ENCODE data around the gene LITAF. TPM values are rescaled to one million over a fixed set of nuclear protein-coding genes. Genes with fewer than 3 reads are reported as not detected.

LITAF gene
- total RNA-seq, 1 experiment from 2014 or later = 30.1 TPM

DNA sequence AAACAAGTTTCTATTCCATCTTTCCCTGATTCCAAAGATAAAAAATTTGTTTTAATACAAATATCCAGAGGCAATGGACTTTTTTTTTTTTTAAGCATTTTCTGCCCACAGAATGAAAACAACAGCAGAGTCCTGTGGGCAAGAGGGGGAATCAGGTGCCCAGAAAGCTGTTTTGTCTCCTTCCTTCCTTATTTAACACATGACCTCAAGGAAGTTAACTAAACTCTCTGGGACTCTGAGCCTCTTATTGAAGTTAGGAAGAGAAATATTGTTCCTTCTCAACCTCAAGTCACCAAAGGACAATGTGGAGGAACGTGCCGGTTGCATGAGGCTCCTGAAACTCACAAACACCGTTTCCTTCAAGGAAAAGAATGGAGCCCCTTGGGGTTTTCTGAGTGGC, 34.9 kb downstream of the LITAF start:
- no peak for DNase-seq (ENCODE audit: low spot score)

DNA sequence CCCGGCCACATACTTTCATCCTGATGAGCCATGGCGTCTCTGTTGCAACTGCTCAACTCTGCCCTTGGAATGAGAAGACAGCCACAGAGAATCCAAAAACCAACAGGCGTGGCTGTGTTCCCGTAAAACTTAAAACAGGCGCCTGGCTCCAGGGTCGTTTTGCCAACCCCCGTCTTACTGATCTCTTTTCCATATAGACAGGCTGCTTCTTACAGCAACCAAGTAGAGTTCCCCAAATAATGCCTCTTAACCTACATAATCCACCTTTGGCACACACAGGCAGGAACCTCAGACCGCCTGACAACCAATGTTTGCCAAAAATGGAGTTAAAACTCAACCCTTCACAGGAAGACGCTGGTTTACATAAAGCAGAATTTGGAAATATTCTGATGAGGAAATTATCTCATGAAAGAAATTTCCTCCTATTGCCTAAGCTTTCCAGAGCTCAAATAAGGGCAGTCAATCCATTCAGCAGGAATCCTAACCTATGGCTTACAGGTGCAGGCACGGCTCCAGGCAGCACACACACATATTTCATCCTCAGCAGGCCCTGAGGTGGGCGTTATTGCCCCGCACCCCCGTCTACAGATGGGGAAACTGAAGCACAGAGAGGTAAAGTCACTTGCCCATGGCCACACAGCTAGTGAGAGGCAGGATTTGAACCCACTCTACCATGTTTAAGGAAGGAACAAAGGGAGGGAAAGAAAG, 35.8 kb downstream of the LITAF start:
- no peak for DNase-seq (ENCODE audit: low spot score)

DNA sequence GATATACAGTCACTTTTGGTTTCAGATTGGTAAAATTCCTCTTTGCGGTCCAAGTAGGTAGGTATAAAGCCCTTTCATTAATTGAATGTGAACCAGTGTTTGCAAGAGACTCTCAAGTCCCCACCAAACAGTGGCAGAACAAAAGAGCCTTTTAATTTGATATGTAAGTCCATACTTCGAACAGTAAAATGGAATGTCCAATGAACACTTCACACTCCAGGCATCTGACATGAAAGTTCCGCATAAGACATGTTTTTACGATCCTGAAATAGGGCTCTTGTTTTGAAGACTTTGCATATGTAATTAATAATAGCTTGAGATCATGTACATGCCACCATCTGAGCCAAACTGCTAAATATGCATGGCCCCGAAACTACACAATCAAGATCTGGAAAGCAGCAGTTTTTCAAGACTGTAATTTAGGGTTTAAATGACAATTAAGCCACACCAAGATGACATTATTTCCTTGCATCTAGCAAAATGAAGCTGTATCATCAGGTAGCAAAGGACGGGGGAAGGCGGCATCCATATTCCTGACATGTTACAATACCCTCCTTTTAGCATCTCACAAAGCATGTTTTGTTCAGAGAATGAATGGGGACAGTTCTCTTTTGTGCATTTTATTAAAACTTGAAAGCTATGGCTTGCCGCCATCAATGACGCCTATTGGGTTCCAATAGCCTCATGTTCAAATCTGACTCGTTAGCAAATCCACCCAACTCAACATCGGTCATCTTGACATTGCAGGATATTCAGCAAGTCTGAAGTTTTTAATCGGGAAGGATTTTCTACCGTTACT, 39.4 kb downstream of the LITAF start:
- DNase-seq (ENCODE audit: low spot score) = no peak

DNA sequence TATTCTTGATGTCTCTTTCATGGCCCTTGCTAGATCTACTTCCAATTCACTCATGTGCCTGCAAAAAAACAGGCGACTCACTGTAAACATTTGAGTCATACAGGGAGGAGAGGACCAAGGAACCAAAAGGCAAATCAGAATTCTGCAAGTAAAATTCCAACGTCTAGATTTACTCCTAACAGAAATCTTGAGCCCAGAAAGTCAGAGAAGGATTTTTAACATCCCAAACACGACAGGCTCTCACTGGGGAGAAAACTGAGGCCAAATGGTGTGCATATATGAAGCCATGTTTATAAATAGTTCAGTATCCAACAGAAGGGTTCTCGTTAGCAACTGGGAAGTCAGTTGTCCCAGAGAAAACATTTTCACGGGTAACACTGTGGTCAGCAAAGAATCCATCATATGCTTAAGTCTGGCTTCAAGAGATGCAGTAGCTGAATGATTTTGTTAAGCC, 40.1 kb downstream of the LITAF start:
- peak; percentile 18 for DNase-seq (ENCODE audit: low spot score)

DNA sequence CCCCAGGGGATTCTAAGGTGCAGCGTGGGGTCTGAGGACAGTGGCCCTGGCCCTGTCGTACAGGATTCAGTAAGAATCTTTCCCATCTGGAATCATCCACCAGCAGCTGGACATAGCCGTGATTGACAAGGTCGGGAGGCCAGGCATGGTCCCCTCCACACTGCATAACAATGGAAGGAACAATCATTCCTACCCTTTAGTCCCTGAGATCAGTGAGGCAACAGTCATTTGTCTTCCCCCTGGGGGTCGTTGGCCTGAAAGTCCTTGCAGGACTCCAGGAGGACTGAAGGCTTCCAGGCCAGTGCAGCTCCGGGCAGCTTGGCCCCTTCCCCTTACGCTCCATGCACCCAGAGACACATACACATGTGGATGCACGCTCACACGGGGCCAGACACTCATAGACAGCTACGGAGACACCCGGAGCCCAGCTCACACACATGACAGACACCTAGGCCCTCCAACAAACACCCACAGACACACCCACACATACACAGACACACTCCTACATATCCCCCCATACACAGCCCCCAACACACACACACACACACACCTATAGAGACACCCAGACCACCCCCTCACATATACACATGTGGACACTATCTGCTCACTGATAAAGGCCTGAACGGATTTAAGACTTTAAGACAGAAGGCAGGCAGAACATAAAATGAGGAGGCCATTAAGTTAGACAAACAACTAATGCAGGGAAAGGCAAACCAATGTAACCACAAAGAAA, 42.9 kb downstream of the LITAF start:
- DNase-seq (ENCODE audit: low spot score) = no peak

DNA sequence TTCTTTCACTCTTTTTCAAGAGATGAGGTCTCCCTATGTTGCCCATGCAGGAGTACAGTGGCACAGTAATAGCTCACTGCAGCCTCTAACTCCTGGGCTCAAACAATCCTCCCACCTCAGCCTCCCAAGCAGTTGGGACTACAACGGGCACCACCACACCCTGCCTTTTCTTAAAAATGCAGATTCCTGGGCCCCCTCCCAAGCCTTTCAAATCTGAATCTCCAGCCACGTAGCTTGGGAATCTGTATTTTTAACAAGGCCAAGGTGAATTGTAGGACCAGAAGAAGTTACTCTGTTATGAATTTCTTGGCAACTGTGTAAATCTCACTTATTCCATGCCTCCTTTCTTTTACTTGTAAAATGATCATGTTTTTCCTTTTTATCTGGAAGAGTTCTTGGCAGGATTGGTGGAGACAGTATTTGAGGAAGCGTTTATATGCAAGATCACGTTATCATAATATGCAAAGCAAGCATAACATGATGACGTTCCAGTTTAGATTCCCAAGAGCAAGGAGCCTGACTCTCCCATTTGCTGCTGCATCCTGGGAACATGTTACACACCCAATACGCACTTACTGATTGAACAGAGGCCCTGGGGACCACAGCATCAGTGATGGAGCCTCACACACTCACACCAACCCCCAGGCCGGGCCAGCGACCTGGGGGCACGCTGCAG, 44.5 kb downstream of the LITAF start:
- DNase-seq (ENCODE audit: low spot score) = no peak

DNA sequence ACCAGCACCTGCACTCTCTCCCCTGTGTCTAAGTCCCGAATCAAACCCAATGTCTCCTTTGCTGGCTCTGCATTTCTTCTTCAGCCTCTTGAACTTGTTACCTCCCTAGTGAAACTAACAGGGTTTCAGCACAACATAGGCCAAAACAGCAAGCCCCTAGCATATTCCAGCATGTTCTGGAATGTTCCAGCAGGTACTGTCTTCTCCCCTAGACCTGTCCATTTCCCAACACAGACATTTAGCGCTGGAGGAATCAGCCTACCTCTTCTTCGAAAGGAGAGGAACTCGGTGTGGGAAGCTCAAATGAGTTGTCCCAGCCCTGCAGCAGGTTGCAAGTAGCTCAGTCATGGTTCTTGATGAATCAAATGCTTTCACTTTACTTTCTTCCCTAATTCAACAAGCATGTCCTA, 47.1 kb downstream of the LITAF start:
- DNase-seq (ENCODE audit: low spot score) = no peak

DNA sequence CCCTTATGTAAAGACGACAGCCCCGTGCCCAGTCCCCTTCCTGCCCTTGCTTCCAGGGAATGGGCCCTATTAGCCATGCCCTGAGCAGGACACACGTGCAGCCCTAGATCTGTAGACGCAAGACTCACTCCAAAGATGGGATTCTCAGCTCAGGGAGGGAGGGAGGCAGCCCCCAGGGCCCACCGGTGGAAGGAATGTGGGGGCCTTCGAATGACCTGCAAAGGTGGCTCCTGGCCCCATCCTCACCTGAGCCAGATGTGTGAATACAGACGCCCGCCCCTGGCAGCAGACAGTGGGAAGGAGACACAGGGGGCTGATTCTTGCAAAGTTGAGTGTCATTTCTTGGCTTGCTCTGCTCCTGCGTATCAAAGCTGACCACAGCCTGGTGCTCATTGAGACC, 47.8 kb downstream of the LITAF start:
- DNase-seq (ENCODE audit: low spot score) = no peak

DNA sequence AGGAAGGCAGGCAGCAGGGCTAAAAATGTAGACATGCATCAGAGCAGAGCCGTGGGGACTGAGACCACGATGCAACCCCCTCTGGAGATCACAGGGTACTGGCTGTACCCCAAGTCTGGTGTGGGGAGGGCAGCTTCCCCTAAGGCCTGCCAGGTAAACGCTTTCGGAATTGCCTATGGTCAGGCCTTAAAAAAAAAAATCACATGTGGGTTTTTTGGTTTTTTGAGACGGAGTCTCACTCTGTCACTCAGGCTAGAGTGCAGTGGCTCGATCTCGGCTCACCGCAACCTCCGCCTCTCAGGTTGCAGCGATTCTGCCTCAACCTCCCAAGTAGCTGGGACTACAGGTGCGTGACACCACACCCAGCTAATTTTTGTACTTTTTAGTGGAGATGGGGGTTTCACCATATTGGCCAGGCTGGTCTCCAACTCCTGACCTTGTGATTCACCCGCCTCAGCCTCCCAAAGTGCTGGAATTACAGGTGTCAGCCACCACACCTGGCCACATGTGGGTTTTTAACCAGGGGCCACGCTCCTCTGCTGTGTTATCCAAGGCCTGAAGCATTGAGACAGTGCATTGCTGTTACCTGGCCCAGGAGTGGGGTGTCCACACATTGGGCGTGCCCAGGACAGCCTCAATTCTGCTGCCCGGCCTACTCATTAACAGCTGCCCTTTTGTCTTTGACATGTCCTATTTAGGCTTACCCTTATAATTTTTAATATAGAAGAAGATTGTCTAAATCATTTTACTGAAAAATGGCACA, 50.4 kb downstream of the LITAF start:
- DNase-seq (ENCODE audit: low spot score) = no peak

DNA sequence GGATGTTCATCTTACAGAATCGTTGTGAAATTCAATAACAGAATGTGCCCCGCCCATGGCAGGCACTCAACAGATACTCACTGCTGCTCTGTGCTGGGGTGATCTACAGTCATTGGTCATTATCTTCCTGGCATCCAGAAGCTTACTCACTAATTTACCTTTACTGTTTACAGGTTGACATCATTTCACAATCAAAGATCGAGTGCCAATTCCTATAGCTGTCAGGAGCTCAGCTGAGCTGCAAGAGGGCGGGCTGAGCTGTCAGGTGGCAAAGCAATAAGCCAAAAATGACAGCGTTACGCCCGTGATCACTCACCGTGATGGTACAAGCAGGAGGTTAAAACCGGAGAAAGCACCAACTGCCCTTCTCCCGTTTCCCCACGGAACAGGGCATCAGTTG, 51.2 kb downstream of the LITAF start:
- DNase-seq (ENCODE audit: low spot score) = no peak

DNA sequence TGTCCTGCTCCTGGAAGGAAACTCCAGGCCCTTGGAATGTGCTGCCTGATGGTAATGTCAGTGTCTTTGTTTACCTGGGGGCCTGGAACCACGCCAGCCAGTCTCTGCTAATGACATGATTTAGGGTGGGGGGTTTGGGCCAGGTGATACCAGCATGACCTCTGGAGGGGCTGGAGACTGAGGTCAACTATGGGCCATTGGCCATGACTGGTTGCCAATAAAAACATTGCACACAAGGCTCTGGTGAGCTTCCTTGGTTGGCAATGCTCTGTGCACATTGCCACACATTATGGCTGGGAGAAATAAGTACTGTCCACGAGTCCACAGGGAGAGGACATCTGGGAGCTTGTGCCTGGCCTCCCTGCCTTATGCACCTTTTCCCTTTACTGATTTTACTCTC, 52.5 kb downstream of the LITAF start:
- no peak for DNase-seq (ENCODE audit: low spot score)

DNA sequence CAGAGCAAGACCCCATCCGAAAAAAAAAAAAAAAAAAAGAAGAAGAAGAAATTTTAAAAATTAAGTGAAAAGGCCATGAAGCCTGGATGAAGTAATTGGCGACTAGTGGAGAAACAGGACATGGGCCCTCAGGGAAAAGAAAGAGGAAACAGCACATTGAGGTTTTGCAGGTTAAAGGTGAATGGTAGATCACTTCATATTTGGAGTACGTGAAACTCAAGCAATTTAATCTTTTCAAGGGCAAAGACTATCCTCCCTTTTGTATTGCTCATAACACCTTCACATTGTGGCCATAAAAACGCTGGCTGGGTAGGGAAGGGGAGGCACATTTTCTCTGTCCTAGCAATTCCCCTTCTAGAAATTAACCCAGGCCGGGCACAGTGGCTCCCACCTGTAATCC, 53.1 kb downstream of the LITAF start:
- no peak for DNase-seq (ENCODE audit: low spot score)

DNA sequence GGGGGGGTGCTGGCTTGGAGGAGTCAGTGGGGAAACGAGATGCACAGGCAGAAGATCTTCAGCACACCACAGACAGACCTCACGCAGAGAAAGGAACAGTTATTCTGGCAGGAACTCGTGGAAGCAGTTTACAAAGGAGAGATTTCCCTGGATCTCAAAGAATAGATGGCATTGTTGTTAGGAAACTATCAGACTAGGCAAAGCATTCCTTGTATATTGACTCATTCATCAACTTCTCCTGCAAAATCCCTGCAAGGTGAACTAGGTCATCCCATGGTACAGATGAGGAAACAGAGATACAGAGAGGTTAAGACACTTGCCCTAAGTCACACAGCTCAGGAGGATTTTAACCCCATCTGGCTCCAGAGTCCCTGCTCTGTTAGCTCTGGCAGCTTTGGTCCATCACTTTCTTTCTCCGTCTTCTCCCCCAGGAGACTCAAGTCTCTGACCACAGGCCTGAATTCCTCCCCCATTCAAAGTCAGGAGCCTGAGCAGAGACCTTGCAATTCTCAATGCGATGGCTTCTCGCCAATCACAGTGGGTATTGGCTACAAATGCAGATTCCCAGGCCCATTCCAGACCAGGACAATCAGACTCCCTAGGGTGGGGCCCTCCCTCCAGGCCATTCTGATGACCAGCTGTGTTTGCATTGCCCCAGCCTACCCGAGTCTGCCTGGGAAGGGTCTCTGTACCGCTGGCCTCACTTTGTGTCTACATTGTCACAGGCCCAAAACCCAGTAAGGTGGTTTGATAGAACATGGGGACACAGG, 56.4 kb downstream of the LITAF start:
- peak; percentile 58 for DNase-seq (ENCODE audit: low spot score)

DNA sequence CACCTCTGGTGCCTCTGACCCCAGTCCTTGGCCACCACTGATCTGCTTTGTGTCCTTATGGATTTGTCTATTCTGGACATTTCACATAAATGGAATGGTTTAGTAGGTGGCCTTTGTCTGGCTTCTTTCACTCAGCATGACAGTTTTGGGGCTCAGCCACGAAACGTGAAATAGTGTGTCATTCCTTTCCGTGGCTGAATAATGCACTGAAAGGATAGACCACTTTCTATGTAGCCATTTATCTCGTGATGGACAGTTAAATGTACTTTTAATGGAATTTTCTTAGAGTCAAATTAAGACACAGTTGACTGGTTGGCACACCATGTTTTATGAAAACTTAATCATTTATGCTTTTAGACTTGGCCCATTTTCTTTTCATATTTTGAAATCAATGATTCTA, 57.4 kb downstream of the LITAF start:
- no peak for DNase-seq (ENCODE audit: low spot score)

DNA sequence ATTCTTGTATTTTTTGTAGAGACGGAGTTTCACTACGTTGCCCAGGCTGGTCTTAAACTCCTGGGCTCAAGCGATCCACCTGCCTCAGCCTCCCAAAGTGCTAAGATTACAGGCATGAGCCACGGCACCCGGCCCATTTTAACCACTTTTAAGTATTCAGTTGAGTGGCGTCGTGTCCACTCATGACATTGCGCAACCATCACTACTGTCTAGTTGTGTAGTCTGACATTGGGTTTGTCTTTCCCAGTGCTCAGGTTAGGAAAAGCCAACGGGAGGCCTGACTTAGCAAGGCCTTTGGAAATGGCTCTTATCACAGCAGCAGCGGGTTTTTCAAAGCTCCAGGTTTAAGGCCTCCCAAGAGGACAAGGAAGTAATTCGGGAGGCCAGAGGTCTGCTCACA, 58.7 kb downstream of the LITAF start:
- DNase-seq (ENCODE audit: low spot score) = no peak

DNA sequence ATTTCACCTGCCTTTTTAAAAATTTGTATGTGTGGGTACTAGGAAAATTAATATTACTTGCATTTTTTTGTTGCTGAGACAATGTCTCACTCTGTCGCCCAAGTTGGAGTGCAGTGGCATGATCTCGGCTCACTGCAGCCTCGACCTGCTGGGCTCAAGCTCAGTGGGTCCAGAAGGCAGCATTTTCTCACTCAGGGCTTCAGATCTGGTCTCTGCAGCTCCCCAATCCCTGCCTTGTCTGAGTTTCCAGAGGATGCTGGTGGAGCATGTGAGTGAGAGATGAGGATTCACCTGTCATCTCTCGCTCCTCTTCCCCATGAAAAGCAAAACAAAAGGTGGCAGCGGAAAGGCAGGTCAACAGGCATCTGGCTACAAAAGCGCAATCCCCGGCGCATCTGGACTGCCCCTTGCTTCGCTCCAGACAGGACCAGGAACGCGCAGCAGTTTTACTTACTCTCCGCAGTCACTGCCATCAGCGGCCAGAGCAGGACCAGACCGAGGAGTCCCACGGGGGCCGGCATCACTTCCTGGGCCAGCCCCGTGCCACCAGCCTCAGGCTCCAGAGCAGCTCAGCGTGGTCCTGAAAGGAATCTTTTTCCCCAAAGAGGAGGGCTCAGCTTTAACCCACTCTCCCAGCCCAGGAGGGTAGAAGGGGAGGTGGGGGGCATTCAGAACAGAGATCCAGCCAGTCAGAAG, 59.9 kb downstream of the LITAF start:
- no peak for DNase-seq (ENCODE audit: low spot score)

DNA sequence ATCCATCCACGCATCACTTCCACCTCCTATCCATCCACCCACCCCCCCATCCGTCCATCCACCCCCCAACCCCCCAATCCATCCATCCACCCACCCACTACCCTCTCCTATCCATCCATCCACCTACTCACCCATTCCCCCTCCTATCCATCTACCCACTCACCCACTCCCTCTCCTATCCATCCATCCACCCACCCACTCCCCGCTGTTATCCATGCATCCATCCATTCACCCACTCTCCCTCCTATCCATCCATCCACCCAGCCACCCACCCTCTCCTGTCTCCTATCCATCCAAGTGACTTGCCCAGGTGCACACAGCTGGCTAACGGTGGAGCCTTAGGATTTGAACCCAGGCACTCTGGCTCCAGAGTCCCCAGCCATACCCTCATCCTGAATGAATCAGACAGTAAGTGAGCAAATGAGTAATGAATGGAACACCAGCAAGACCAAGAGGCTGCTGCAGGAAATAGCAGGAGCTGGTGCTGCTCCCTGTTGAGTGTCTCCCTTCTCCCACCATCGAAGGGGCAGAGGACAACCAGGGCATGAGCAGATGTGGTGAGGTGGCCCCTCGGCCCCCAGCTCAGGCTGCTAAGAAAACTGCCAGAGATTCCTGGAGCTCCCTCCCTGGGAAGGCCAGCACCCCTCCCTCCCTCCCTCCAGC, 62.5 kb downstream of the LITAF start:
- DNase-seq (ENCODE audit: low spot score) = no peak

DNA sequence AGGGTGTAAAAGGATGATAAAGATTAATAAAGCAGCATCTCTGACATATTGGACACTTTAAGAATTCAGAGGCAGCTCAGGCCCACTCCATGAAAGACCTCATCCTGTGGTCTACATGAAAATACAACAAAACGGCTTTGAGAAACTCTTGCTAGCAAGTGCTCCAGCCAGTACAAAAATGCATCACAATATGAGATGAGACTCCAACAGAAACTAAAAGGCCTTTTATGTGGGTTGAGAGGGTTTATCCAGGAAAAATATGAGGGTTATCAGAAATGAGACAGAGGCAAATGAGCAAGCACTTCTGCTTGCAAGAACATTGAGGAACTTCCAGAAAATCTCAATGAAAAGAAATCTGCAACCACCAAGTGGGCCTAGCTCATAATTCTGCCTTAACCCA, 65.7 kb downstream of the LITAF start:
- no peak for DNase-seq (ENCODE audit: low spot score)

DNA sequence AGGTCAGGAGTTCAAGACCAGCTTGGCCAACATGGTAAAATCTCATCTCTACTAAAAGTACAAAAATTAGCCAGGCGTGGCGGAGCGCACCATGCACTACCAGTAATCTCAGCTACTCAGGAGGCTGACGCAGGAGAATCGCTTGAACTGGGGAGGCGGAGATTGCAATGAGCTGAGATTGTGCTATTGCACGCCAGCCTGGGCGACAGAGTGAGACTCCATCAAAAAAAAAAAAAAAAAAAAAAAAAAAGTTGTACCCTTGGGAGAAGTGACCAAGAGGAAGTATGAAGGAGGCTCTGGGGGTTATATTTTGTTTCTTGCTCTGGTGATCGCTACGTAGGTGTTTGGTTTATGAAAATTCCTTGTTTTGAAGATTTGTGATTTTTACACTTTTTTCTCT, 66.3 kb downstream of the LITAF start:
- DNase-seq (ENCODE audit: low spot score) = no peak
